NCI-H748 treated with DMSO at 0.1 percent for 48 hours (cell line): Measurements from ENCODE around the gene TSPAN3.

Experiments
- DNase-seq: peaks from one replicate; lab custom pipeline; 2025; lab: John Stamatoyannopoulos, UW

Gene TSPAN3

GRCh38 chr15:77070495-77071304 lies at the start of gene TSPAN3:
TSS of gene TSPAN3 (minus strand) at chr15:77071109. CDS start at chr15:77070954, 155 bp downstream.
- DNase-seq = peak; percentile 68

GRCh38 chr15:77120576-77120975 lies 49.7 kb upstream of the TSPAN3 start:
- no peak for DNase-seq

GRCh38 chr15:77119446-77119845 lies 48.5 kb upstream of the TSPAN3 start:
- no peak for DNase-seq

GRCh38 chr15:77118882-77119321 lies 48.0 kb upstream of the TSPAN3 start:
- peak; percentile 18 for DNase-seq

- no peak for DNase-seq
Measured at GRCh38 chr15:77115179-77115578, 44.3 kb upstream of the TSPAN3 start.

- DNase-seq = no peak
Measured at GRCh38 chr15:77112838-77113504, 42.1 kb upstream of the TSPAN3 start.

- DNase-seq = no peak
Measured at GRCh38 chr15:77111789-77112188, 40.9 kb upstream of the TSPAN3 start.

GRCh38 chr15:77107531-77108355 lies 36.8 kb upstream of the TSPAN3 start:
- DNase-seq = peak; percentile 2

GRCh38 chr15:77107068-77107467 lies 36.2 kb upstream of the TSPAN3 start:
- no peak for DNase-seq

- DNase-seq = no peak
Measured at GRCh38 chr15:77104155-77104554, 33.2 kb upstream of the TSPAN3 start.

- DNase-seq = no peak
Measured at GRCh38 chr15:77099741-77100463, 29.0 kb upstream of the TSPAN3 start.

- no peak for DNase-seq
Measured at GRCh38 chr15:77098572-77098971, 27.7 kb upstream of the TSPAN3 start.

GRCh38 chr15:77097921-77098320 lies 27.0 kb upstream of the TSPAN3 start:
- no peak for DNase-seq

GRCh38 chr15:77097248-77097721 lies 26.4 kb upstream of the TSPAN3 start:
- no peak for DNase-seq

GRCh38 chr15:77096541-77096940 lies 25.6 kb upstream of the TSPAN3 start:
- DNase-seq = no peak

GRCh38 chr15:77096138-77096537 lies 25.2 kb upstream of the TSPAN3 start:
- no peak for DNase-seq

- no peak for DNase-seq
Measured at GRCh38 chr15:77094397-77095030, 23.6 kb upstream of the TSPAN3 start.

- no peak for DNase-seq
Measured at GRCh38 chr15:77093436-77093835, 22.5 kb upstream of the TSPAN3 start.

GRCh38 chr15:77091097-77091496 lies 20.2 kb upstream of the TSPAN3 start:
- no peak for DNase-seq

GRCh38 chr15:77087213-77087612 lies 16.3 kb upstream of the TSPAN3 start:
- DNase-seq = no peak

GRCh38 chr15:77085297-77085696 lies 14.4 kb upstream of the TSPAN3 start:
- DNase-seq = no peak
